ENCODE measurements around the gene GPR22.

Gene GPR22

GRCh38 chr7:107479303-107479702 is 9.4 kb downstream of the GPR22 start:
- DNase-seq (ENCODE audit: low read depth), result no peak

- no peak for DNase-seq (ENCODE audit: low read depth)
Observed at GRCh38 chr7:107480932-107481331, 11.1 kb downstream of the GPR22 start.

- no peak for DNase-seq (ENCODE audit: low read depth)
Observed at GRCh38 chr7:107482571-107482970, 12.7 kb downstream of the GPR22 start.

GRCh38 chr7:107486041-107486440 is 16.2 kb downstream of the GPR22 start:
- no peak for DNase-seq (ENCODE audit: low read depth)

- DNase-seq (ENCODE audit: low read depth), result no peak
Observed at GRCh38 chr7:107492875-107493274, 23.0 kb downstream of the GPR22 start.

- peak; percentile 24 for DNase-seq (ENCODE audit: low read depth)
Observed at GRCh38 chr7:107494315-107494751, 24.5 kb downstream of the GPR22 start.

GRCh38 chr7:107494884-107495283 is 25.0 kb downstream of the GPR22 start:
- no peak for DNase-seq (ENCODE audit: low read depth)

GRCh38 chr7:107495516-107495915 is 25.7 kb downstream of the GPR22 start:
- no peak for DNase-seq (ENCODE audit: low read depth)

GRCh38 chr7:107499731-107500130 is 29.9 kb downstream of the GPR22 start:
- no peak for DNase-seq (ENCODE audit: low read depth)

- peak; percentile 43 for DNase-seq (ENCODE audit: low read depth)
Observed at GRCh38 chr7:107501593-107501992, 31.7 kb downstream of the GPR22 start.

- DNase-seq (ENCODE audit: low read depth), result no peak
Observed at GRCh38 chr7:107502154-107502553, 32.3 kb downstream of the GPR22 start.

- DNase-seq (ENCODE audit: low read depth), result no peak
Observed at GRCh38 chr7:107502797-107503196, 32.9 kb downstream of the GPR22 start.

- DNase-seq (ENCODE audit: low read depth), result no peak
Observed at GRCh38 chr7:107503687-107504086, 33.8 kb downstream of the GPR22 start.

- DNase-seq (ENCODE audit: low read depth), result no peak
Observed at GRCh38 chr7:107505362-107505761, 35.5 kb downstream of the GPR22 start.

- no peak for DNase-seq (ENCODE audit: low read depth)
Observed at GRCh38 chr7:107505997-107506673, 36.3 kb downstream of the GPR22 start.

- no peak for DNase-seq (ENCODE audit: low read depth)
Observed at GRCh38 chr7:107506674-107507339, 37.0 kb downstream of the GPR22 start.

Data from ELR (cell line).